ENCODE measurements around the gene CACNA1C.

CACNA1C gene

DNA sequence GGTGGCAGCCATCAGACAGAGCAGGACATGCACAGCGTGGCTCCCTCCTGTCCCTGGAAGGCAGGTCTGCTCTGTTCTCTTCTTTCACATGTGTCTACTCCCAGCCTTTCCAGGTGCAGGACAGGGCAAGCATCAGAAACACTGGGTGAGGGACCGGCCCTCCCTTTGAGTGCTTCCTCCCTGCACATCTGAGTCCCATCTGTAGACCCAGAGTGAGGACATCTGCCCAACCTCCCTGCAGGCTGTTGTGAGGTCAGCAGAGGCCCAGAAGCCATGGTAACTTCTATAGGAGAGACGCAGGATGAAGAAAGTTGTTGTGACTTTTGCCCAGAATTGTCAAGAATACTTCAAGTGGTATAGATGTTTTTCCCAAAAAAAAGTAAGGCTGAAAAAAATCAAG, 282.7 kb downstream of the CACNA1C start:
- no peak for DNase-seq (ENCODE audit: low read depth in 2 of 2, low spot score in 1 of 2)

DNA sequence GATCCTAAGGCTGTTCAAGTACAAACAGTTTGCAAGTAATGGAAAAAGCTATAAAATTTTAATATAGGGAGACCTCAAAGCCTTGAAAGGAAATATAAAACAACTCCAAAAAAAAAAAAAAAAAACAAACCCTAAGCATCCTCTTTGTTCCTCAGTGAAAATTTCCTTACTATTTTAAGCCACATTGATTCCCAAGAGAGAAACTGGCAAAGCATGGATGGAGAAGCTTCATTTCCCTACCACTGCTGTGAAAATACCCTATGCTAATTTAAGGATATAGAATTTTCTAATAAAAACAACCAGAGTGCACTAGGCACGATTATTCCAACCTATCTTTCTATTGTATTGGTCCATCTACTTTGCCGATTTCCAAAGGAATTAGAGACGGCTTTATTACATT, 283.1 kb downstream of the CACNA1C start:
- DNase-seq (ENCODE audit: low read depth in 2 of 2, low spot score in 1 of 2), result no peak

GRCh38 chr12:2336409-2336829, 283.6 kb downstream of the CACNA1C start:
- no peak for DNase-seq (ENCODE audit: low read depth in 2 of 2, low spot score in 1 of 2)

GRCh38 chr12:2337031-2338010, 284.5 kb downstream of the CACNA1C start:
- no peak for DNase-seq (ENCODE audit: low read depth in 2 of 2, low spot score in 1 of 2)

- DNase-seq (ENCODE audit: low read depth in 2 of 2, low spot score in 1 of 2), result no peak
Observed at GRCh38 chr12:2338381-2338780, 285.6 kb downstream of the CACNA1C start.

DNA sequence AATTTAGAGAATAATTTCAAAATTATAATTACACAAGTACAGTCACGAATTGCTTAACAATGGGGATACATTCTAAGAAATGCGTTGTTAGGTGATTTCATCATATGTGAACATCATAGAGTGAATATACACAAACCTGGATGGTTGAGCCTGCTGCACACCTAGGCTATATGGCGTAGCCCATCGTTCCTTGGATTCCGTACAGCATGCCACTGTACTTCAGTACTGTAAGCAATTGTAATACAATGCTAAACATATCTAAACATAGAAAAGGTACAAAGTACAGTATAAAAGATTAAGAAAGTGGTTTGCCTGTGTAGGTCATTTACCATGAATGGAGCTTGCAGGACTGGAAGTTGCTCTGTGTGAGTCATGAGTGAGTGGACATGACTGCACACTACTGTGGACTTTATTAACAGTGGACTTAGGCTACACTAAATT, 286.2 kb downstream of the CACNA1C start:
- DNase-seq (ENCODE audit: low read depth in 2 of 2, low spot score in 1 of 2), result no peak

DNA sequence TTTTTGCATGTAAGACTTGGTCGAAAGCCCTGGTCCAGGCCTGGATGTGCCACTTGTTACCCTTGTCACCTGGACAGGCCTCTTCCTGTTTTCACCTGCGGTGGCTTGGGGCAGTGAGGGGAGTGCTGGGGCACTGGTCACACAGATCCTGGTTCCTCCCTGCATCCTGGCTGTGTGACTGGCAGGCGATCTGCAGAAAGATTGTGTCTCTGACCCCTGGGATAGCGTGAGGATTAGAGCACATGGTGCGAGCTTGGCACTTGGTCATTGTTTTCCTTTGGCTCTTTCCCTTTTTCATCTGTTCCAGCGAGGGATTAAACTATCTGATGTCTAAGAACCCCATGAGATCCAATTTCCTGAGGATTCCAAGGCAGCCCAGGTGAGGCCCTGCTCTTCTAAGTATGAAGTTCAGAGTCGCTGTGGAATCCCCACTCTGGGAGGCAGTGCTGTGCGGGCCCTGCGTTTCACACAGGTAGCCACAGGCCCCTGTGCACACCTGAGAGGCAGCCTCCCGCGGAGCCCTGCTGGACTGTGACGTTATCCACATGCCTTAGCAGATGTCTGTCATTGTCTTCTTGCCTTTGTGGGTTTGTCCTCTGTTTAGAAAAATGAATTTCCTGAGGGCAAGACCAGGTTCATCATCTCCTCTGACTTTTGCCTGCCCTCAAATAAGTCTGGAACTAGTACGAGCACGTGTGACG, 288.4 kb downstream of the CACNA1C start:
- no peak for DNase-seq (ENCODE audit: low read depth in 2 of 2, low spot score in 1 of 2)

GRCh38 chr12:2341871-2342270, 289.1 kb downstream of the CACNA1C start:
- no peak for DNase-seq (ENCODE audit: low read depth in 2 of 2, low spot score in 1 of 2)

- no peak for DNase-seq (ENCODE audit: low read depth in 2 of 2, low spot score in 1 of 2)
Observed at GRCh38 chr12:2343681-2344080, 290.9 kb downstream of the CACNA1C start.

GRCh38 chr12:2344476-2344875, 291.7 kb downstream of the CACNA1C start:
- no peak for DNase-seq (ENCODE audit: low read depth in 2 of 2, low spot score in 1 of 2)

- DNase-seq (ENCODE audit: low read depth in 2 of 2, low spot score in 1 of 2), result no peak
Observed at GRCh38 chr12:2344885-2345284, 292.1 kb downstream of the CACNA1C start.

DNA sequence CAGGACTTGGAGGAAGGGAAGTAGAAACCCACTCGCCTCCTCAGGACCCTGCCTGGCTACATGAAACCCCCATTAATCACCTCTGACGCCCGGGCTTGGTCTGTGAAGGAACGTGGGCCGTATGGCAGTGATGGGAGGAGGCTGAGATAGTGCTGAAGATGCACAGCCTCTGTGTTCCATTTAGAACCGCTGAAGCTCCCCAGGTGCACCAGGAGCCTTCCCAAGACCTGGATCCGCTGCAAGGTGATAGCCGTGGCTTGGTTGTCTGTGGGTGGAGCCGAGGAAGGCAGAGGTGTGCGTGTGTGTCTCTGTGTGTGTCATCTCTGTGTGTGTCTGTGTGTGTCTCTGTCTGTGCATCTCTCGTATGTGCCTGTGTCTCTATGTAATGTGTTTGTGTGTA, 293.1 kb downstream of the CACNA1C start:
- no peak for DNase-seq (ENCODE audit: low read depth in 2 of 2, low spot score in 1 of 2)

- no peak for DNase-seq (ENCODE audit: low read depth in 2 of 2, low spot score in 1 of 2)
Observed at GRCh38 chr12:2346416-2346815, 293.6 kb downstream of the CACNA1C start.

GRCh38 chr12:2347137-2347843, 294.5 kb downstream of the CACNA1C start:
- no peak for DNase-seq (ENCODE audit: low read depth in 2 of 2, low spot score in 1 of 2)

GRCh38 chr12:2347844-2348481, 295.2 kb downstream of the CACNA1C start:
- no peak for DNase-seq (ENCODE audit: low read depth in 2 of 2, low spot score in 1 of 2)

- no peak for DNase-seq (ENCODE audit: low read depth in 2 of 2, low spot score in 1 of 2)
Observed at GRCh38 chr12:2348482-2348852, 295.7 kb downstream of the CACNA1C start.

- DNase-seq (ENCODE audit: low read depth in 2 of 2, low spot score in 1 of 2), result no peak
Observed at GRCh38 chr12:2351161-2351560, 298.4 kb downstream of the CACNA1C start.

DNA sequence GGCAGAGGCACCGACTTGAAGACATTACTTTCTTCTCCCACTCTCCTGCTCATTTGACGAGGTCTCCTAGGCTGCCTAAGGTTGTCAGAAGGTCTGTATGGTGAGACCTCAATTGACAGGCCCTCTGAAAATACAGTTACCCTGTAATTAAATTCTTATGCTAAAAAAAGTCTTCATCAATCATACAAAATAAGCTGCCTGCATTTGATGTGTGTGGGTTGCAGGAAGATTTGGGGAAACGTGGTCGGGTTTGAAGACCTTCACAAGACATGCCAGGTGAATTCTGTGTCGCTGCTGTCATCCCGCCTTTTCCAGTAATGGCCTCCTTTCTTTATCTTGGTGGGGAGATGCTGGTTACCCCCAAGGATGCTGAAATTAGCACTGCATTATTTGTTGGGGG, 299.4 kb downstream of the CACNA1C start:
- no peak for DNase-seq (ENCODE audit: low read depth in 2 of 2, low spot score in 1 of 2)

DNA sequence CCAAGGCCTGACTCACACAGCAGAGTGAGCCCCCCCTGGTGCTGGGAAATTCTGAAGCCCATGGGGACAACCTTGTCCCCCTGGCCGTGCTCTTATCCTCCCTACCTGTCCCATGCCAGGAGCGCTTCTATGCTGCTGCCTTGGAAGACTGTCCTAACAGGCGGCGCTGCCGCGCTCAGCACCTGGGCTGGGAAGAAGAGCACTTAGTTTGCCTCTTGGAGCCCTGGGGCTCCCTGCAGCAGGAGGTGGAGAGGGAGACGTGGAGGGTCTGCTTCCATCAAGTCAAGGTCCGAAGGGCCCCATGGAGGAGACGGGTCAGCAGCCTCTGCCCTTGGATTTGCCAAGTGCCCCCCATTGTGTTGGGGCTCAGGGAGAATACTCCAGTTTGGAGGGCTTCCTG, 300.5 kb downstream of the CACNA1C start:
- no peak for DNase-seq (ENCODE audit: low read depth in 2 of 2, low spot score in 1 of 2)

- DNase-seq (ENCODE audit: low read depth in 2 of 2, low spot score in 1 of 2), result no peak
Observed at GRCh38 chr12:2353691-2354090, 300.9 kb downstream of the CACNA1C start.

Data from stimulated activated CD8-positive, alpha-beta memory T cell treated with anti-CD3 and anti-CD28 coated beads, Interleukin-4, amount 100 ng/mL, for 1 hour (primary cell).